ENCODE data around the gene DHRS7.

- TF ChIP-seq CTCF (optimal IDR thresholded peaks at IDR 0.05 in 1 of 3, IDR thresholded peaks at IDR 0.05 in 1 of 3, conservative IDR thresholded peaks at IDR 0.05 in 1 of 3; ENCODE audit: extremely low read depth in 1 of 3, insufficient read depth in 2 of 3, low read length in 3 of 3) (no peak), EZH2 (IDR thresholded peaks at IDR 0.05; ENCODE audit: low read length) (no peak)
Measured at GRCh38 chr14:60210703-60211102, 45.5 kb upstream of the DHRS7 start.

All from keratinocyte (primary cell).